NT2/D1 (cell line): Measurements from ENCODE around the gene RBBP9.
"Not testable (repeated sequence)": the region's sequence is repeated elsewhere in the genome, so short reads cannot be mapped to it uniquely, and the experiment has no call there.

ENCODE experiments used
- DNase-seq: peaks from one replicate; pipeline ENCODE4 v3.0.0-alpha.2; 2011; ENCODE audit warnings: low read depth, low spot score
- H3K27me3 ChIP-seq: 2 replicates; pipeline ENCODE4 v1.6.0; 2011; ENCODE audit warnings: mild to moderate bottlenecking; ENCODE audit not compliant: insufficient read length, insufficient read depth
- H3K36me3 ChIP-seq: 2 replicates; pipeline ENCODE4 v1.6.1; 2011; ENCODE audit warnings: mild to moderate bottlenecking, low read length, mixed read lengths; ENCODE audit not compliant: insufficient read depth, insufficient read length
- H3K4me1 ChIP-seq: 2 replicates; pipeline ENCODE4 v1.5.1; 2011; ENCODE audit not compliant: insufficient read depth, insufficient read length
- H3K4me3 ChIP-seq: 2 replicates; pipeline ENCODE4 v1.5.1; 2011; ENCODE audit warnings: low read depth; ENCODE audit not compliant: insufficient read length
- H3K9ac ChIP-seq: 2 replicates; pipeline ENCODE4 v1.6.0; 2011; ENCODE audit warnings: low read depth; ENCODE audit not compliant: insufficient read length
- H3K9me3 ChIP-seq: 2 replicates; pipeline ENCODE4 v1.5.1; 2011; ENCODE audit warnings: mild to moderate bottlenecking, low read length; ENCODE audit not compliant: insufficient read depth
- SUZ12 ChIP-seq: IDR thresholded peaks from 2 replicates; pipeline ENCODE4 v1.6.1; 2011; ENCODE audit not compliant: insufficient read length, insufficient read depth; ENCODE audit errors: extremely low read depth
- YY1 ChIP-seq: IDR thresholded peaks from 2 replicates; pipeline ENCODE4 v1.6.1; 2011; ENCODE audit not compliant: insufficient read length, insufficient read depth
- ZNF274 ChIP-seq: IDR thresholded peaks from 2 replicates; pipeline ENCODE4 v1.6.1; 2011; ENCODE audit warnings: mild to moderate bottlenecking, low read depth, low read length

RBBP9 gene

GRCh38 chr20:18515973-18516372, 18.9 kb upstream of the RBBP9 start:
- Histone ChIP-seq H3K4me3 (no peak overlapping the region), H3K36me3 (peaks cover 35% of the 10 kb centered on the region), H3K4me1 (no peaks in the 10 kb centered on the region), H3K27me3 (no peaks in the 10 kb centered on the region), H3K9me3 (no peaks in the 10 kb centered on the region), H3K9ac (no peak overlapping the region)
- DNase-seq = no peak
- no peak for TF ChIP-seq YY1
- no peak for TF ChIP-seq ZNF274
- no peak for TF ChIP-seq SUZ12

- no peak for DNase-seq
- Histone ChIP-seq H3K4me3 (no peak overlapping the region), H3K9me3 (no peaks in the 10 kb centered on the region), H3K9ac (no peak overlapping the region), H3K27me3 (no peaks in the 10 kb centered on the region), H3K4me1 (no peaks in the 10 kb centered on the region), H3K36me3 (peaks cover 44% of the 10 kb centered on the region)
- TF ChIP-seq SUZ12 = no peak
- no peak for TF ChIP-seq ZNF274
- no peak for TF ChIP-seq YY1
Observed at GRCh38 chr20:18514127-18514526, 17.1 kb upstream of the RBBP9 start.

GRCh38 chr20:18513208-18513607, 16.2 kb upstream of the RBBP9 start:
- H3K36me3 ChIP-seq = peaks cover 44% of the 10 kb centered on the region
- H3K9me3 ChIP-seq = no peaks in the 10 kb centered on the region
- H3K4me3 ChIP-seq = no peak overlapping the region
- TF ChIP-seq ZNF274 (no peak), SUZ12 (no peak), YY1 (no peak)
- no peaks in the 10 kb centered on the region for H3K4me1 ChIP-seq
- H3K27me3 ChIP-seq = no peaks in the 10 kb centered on the region
- no peak for DNase-seq
- H3K9ac ChIP-seq = no peak overlapping the region

GRCh38 chr20:18511571-18511970, 14.5 kb upstream of the RBBP9 start:
- Histone ChIP-seq H3K4me3 (no peak overlapping the region), H3K36me3 (peaks cover 44% of the 10 kb centered on the region), H3K9me3 (no peaks in the 10 kb centered on the region), H3K4me1 (no peaks in the 10 kb centered on the region), H3K9ac (no peak overlapping the region), H3K27me3 (no peaks in the 10 kb centered on the region)
- no peak for TF ChIP-seq SUZ12
- TF ChIP-seq ZNF274 = no peak
- TF ChIP-seq YY1 = no peak
- DNase-seq = no peak

- Histone ChIP-seq H3K27me3 (no peaks in the 10 kb centered on the region), H3K4me3 (peak within 1 kb of the TSS; percentile 84), H3K4me1 (no peaks in the 10 kb centered on the region), H3K9ac (peak within 1 kb of the TSS; percentile 90), H3K36me3 (peaks cover 27% of the 10 kb centered on the region), H3K9me3 (no peaks in the 10 kb centered on the region)
- TF ChIP-seq ZNF274 (no peak), SUZ12 (no peak), YY1 (peak; percentile 89)
- peak; percentile 89 for DNase-seq
Observed at GRCh38 chr20:18507218-18508191, 10.5 kb upstream of the RBBP9 start, which contains the start of gene SEC23B. SEC23B (plus strand) TSS chr20:18507940; CDS start chr20:18510836, 2,896 bp downstream.

- Histone ChIP-seq H3K9me3 (no peaks in the 10 kb centered on the region), H3K4me3 (peak overlapping the region; percentile 84), H3K27me3 (no peaks in the 10 kb centered on the region), H3K9ac (peak overlapping the region; percentile 72), H3K36me3 (peaks cover 21% of the 10 kb centered on the region), H3K4me1 (no peaks in the 10 kb centered on the region)
- no peak for TF ChIP-seq ZNF274
- no peak for TF ChIP-seq YY1
- no peak for TF ChIP-seq SUZ12
- DNase-seq = no peak
Observed at GRCh38 chr20:18506744-18507143, 9.7 kb upstream of the RBBP9 start.

GRCh38 chr20:18504479-18505060, 7.5 kb upstream of the RBBP9 start:
- Histone ChIP-seq H3K9me3 (no peaks in the 10 kb centered on the region), H3K4me3 (no peak overlapping the region), H3K9ac (no peak overlapping the region), H3K4me1 (no peaks in the 10 kb centered on the region), H3K36me3 (peaks cover 3% of the 10 kb centered on the region), H3K27me3 (no peaks in the 10 kb centered on the region)
- DNase-seq = no peak
- TF ChIP-seq ZNF274 (no peak), YY1 (no peak), SUZ12 (no peak)

- H3K27me3 ChIP-seq, H3K36me3 ChIP-seq, H3K4me1 ChIP-seq, H3K4me3 ChIP-seq, DNase-seq, H3K9me3 ChIP-seq, H3K9ac ChIP-seq: not testable (repeated sequence)
Observed at GRCh38 chr20:18501672-18502071, 4.6 kb upstream of the RBBP9 start.
